ENCODE results near the gene RBM28.

Gene RBM28

DNA sequence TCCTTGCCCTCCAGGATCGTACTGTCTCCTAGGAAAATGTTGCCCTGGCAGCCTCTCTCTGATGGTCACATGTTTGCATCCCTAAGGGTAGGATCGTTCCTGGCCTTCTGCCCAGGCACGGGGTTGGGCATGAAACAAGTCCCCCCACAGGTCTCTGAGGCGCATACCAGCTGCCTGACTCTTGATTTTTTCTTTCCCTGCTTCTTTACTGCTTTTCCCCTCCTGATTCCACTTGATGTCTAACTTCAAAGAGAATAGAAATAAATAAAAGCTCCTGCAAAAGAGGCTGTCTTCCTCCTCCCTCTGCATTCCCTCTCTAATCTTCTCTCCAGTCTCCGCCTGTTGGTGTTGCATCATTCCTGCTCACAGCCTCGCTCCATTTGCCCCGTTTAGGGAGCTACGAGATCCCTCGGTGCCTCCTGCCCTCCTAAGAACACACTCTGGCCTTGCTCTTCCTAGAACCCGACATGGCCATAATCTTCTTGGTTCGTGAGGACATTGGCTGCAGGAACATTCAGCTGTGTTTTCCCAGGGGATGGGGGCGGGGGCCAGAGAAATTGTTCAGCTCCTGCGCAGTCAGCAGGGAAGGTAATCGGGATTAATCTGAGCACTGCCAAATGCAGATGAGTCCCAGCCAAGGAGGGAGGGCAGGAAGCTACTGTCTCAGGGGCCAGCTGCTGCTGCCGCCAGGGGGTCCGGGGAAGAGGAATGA is 76.7 kb downstream of the RBM28 start:
- TF ChIP-seq, protein P1, sequence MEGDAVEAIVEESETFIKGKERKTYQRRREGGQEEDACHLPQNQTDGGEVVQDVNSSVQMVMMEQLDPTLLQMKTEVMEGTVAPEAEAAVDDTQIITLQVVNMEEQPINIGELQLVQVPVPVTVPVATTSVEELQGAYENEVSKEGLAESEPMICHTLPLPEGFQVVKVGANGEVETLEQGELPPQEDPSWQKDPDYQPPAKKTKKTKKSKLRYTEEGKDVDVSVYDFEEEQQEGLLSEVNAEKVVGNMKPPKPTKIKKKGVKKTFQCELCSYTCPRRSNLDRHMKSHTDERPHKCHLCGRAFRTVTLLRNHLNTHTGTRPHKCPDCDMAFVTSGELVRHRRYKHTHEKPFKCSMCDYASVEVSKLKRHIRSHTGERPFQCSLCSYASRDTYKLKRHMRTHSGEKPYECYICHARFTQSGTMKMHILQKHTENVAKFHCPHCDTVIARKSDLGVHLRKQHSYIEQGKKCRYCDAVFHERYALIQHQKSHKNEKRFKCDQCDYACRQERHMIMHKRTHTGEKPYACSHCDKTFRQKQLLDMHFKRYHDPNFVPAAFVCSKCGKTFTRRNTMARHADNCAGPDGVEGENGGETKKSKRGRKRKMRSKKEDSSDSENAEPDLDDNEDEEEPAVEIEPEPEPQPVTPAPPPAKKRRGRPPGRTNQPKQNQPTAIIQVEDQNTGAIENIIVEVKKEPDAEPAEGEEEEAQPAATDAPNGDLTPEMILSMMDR (IDR thresholded peaks at IDR 0.05; ENCODE audit: borderline replicate concordance, control extremely low read depth, extremely low read depth, insufficient read depth, missing control alignments) = no peak
- in situ Hi-C loops (cut with MboI; ENCODE audit: low sequenced_read_pairs, unreplicated experiment) = no loop called here

DNA sequence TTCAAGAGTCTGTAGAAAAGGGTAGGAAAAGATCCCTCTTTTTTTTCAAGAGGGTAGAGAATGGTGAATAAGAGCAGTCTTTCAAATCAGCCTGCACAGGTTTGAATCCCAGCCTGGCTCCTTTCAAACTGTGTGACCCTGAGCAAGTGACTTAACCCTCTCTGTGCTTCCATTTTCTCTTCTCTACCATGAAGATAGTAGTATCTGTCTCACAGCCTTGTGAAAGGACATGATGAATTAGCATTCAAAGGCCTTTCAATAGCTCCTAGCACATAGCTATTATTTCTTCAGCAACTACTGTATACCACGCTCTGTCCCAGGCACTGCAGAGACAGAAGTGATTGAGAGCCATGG is 77.2 kb downstream of the RBM28 start:
- no peak for DNase-seq (ENCODE audit: low spot score)
- in situ Hi-C loops (cut with MboI; ENCODE audit: low sequenced_read_pairs, unreplicated experiment) = no loop called here
- TF ChIP-seq, protein P1 (IDR thresholded peaks at IDR 0.05; ENCODE audit: borderline replicate concordance, control extremely low read depth, extremely low read depth, insufficient read depth, missing control alignments) = no peak

More for the DNA sequence above, 76.7 kb downstream of the RBM28 start:
- no peak for DNase-seq (ENCODE audit: low spot score)

DNA sequence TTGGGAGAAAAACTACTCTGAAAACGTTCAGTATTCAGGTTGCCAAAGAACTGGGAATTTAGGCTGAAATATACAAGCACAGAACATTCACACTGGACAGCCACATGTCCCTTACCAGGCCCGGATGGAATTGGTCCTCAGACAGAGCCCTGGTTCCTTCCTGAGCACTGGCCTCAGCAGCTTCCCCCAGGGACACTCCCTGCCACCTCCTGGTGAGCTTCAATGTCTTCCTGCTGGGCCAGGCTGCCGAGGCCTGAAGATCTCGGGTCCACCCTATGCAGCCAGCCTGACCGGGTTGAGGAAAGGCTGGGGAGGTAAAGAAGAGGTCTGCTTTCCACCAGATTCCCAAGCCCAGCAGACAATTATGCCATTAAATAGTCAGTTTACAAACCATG is 77.8 kb downstream of the RBM28 start:
- no peak for DNase-seq (ENCODE audit: low spot score)
- TF ChIP-seq, protein P1 (IDR thresholded peaks at IDR 0.05; ENCODE audit: borderline replicate concordance, control extremely low read depth, extremely low read depth, insufficient read depth, missing control alignments) = no peak
- in situ Hi-C loops (cut with MboI; ENCODE audit: low sequenced_read_pairs, unreplicated experiment) = no loop called here

DNA sequence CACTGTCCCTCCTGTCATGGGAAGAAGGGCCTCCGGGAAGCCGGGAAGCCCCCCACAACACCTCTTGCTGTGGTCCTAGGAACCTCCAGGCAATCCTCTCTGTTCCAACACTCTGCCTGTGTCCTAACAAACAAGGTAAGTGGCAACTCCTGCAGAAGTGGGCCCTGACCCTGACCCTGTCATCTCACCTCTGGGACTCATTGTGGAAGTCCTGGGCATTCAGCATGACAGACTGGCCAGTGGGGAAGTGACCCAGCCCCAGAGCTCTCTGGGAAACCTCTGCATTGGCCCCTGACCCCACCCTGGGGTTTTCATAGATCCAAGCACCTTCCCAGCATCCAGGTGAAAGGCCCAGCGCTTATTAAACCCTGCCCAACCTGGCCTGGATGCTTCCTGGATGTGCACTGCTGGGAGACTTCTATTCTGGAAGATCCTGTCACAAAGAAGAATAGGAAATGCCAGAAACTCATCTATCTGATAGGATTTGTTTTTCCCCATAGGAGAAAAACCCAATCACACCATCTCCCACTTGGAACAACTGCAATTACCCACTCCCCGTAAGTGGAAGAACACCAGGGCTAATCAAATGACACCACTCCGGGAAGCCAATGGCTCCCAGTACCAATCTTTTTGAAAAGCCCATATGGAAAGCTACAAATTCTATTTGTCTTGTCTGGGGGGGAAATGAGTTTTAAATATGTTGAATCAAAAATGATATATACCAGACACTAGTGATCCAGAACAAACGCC is 78.4 kb downstream of the RBM28 start:
- in situ Hi-C loops (cut with MboI; ENCODE audit: low sequenced_read_pairs, unreplicated experiment) = no loop called here
- TF ChIP-seq, protein P1 (IDR thresholded peaks at IDR 0.05; ENCODE audit: borderline replicate concordance, control extremely low read depth, extremely low read depth, insufficient read depth, missing control alignments) = no peak
- no peak for DNase-seq (ENCODE audit: low spot score)

DNA sequence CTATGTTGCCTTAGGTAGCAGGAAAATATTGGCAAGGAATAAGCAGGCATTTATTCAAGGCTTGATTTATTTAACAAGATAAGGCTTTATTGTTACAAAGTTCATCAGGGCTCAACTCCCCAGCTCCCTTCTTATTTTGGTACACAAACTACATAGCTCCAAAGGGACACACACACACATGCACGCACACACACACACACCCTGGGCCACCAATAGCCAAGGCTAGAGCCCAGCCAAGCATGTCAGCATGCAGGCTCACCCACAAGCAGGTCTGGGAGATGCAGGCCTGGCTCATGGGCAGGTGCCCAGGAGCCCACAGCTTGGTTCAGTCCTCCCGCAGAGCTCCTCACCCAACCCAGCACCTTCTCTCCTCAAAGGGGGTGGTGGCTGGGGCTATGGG is 79.2 kb downstream of the RBM28 start:
- in situ Hi-C loops (cut with MboI; ENCODE audit: low sequenced_read_pairs, unreplicated experiment) = no loop called here
- TF ChIP-seq, protein P1 (IDR thresholded peaks at IDR 0.05; ENCODE audit: borderline replicate concordance, control extremely low read depth, extremely low read depth, insufficient read depth, missing control alignments) = no peak
- no peak for DNase-seq (ENCODE audit: low spot score)

GRCh38 chr7:128263420-128263819 is 80.3 kb downstream of the RBM28 start:
- no peak for DNase-seq (ENCODE audit: low spot score)
- in situ Hi-C loops (cut with MboI; ENCODE audit: low sequenced_read_pairs, unreplicated experiment) = no loop called here
- TF ChIP-seq, protein P1 (IDR thresholded peaks at IDR 0.05; ENCODE audit: borderline replicate concordance, control extremely low read depth, extremely low read depth, insufficient read depth, missing control alignments) = no peak

Data from GM13976 (cell line).